Posterior cingulate gyrus (tissue), 11 donors: ENCODE results near the gene ADGB.
"Not testable (repeated sequence)": the region's sequence is repeated elsewhere in the genome, so short reads cannot be mapped to it uniquely, and the experiment has no call there.

Experiments used
- DNase-seq, 10 donors: peaks; one replicate each; pipeline versions ENCODE4 v3.0.0 to v3.0.0-alpha.2; 2020 to 2021; ENCODE audit warnings: mixed read lengths in 3 of 10
- intact Hi-C: fragments of 100-400 bp; cut with DNase I; formaldehyde crosslinking; loops from one replicate; pipeline ENCODE4 v1.15.1; 2023

Gene ADGB

DNA sequence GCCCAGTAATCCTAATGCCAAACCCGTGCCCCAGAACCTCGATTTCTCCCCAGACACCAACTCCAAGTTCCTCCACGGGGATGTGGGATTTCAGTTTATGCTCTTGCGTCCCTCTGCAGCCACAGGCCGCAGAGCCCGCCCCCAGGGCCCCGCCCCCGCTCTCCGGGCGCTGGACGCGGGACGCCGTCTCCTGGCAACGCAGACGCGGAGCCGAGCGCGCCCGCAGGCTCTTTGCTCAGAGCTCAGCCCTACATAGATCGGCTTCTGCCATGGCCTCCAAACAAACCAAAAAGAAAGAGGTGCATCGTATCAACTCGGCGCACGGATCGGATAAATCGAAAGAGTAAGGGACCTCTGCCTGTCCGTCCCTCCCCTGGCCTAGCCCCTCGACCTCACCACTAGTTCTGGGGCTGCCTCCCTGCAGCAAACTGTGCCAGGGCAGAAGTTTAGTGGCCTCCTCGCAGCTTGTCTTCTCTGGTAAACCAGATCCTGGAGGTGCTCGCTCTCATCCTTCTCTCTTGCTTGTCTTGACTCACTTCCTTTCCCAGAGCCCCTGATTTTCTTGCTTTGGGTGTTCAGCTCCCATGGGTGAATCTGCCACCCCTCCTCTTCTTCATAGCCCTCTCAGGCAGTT lies at the start of gene ADGB:
Gene ADGB (plus strand): TSS at position 201 of the 634 bp plus-strand sequence. CDS start 69 bp downstream, at position 270.
- intact Hi-C loops = no loop called here
- peak in 9 of 10 donors; percentile 23 to 93 (median 41) for DNase-seq

GRCh38 chr6:146550911-146551310 lies 47.9 kb upstream of the ADGB start:
- intact Hi-C loops = no loop called here
- DNase-seq = no peak

- no peak for DNase-seq
- intact Hi-C loops = no loop called here
Measured at GRCh38 chr6:146551545-146551944, 47.2 kb upstream of the ADGB start.

DNA sequence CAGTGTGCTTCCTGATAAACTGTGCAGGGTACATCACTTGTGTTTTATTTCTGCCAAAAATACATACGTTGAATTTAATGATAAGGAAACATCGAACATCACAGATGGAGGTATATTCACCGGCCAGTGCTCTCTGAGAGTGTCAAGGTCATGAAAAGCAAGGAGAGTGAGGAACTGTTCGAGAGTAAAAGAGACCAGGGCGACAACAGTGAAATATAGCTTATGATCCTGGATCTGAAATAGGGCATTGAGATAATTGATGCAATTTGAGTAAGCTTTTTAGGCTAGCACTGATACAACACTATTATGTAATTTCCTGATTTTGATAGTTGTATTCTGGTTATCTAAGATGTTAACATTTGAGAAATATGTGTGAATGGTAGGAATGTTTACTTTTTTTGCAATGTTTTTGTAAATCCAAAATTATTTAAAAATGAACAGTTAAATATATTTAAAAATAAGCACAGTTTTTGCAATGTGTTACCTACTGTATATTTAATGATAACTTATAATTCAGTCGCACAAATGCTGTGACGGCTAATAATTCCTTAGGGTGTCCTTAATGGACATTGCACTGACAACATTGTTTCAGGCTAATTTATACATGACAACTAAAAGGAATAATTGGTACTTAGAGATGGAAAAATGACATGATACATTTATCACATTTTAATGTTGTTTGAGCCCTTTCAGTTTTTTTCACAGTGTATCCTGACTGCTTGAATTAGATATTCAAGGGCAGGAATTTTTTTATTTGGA lies 45.2 kb upstream of the ADGB start:
- intact Hi-C loops = no loop called here

DNA sequence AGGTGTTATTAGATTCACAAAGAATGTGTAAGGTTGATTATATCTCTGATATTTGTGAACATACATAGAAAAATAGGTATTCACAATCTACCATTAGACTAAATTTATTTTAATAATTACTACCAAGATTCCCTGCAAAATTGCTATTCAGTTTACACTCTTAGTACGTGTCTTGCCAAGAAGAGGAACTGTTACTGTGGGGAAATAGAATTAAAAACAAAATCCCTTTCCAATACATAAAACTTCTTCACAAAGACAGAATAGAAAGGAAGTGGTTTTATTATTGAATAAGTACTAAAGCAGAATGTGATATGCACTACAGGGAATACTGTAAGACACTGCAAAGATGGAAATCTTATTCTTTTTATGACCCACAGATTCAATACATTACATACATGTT lies 38.2 kb upstream of the ADGB start:
- intact Hi-C loops = no loop called here
- no peak for DNase-seq

More for the DNA sequence above, 45.2 kb upstream of the ADGB start:
- DNase-seq = no peak

DNA sequence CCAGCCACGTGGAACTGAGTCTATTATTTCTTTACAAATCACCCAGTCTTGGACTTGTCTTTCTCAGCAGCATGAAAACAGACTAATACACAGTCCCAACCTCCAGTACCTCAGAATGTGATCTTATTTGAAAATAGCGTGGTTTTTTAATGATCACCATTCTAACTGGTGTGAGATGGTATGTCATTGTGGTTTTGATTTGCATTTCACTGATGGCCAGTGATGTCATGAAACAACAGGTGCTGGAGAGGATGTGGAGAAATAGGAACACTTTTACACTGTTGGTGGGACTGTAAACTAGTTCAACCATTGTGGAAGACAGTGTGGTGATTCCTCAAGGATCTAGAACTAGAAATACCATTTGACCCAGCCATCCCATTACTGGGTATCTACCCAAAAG lies 32.1 kb upstream of the ADGB start:
- intact Hi-C loops, DNase-seq: not testable (repeated sequence)

GRCh38 chr6:146568619-146569018 lies 30.2 kb upstream of the ADGB start:
- intact Hi-C loops, DNase-seq: not testable (repeated sequence)

DNA sequence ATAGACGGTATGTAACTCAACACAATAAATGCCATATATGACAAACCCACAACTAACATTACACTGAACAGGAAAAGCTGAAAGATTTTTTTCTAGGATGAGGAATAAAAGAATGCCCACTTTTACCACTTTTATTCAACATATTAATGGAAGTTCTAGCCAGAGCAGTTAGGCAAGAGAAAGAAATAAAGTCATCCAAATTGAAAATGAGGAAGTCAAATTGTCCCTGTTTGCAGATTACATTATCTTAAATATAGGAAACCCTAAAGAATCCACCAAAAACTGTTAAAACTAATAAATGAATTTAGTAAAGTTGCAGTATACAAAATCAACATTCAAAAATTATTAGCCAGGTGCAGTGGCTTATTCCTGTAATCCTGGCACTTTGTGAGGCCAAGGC lies 24.6 kb upstream of the ADGB start:
- DNase-seq = no peak
- intact Hi-C loops = no loop called here

GRCh38 chr6:146578054-146578453 lies 20.7 kb upstream of the ADGB start:
- intact Hi-C loops = no loop called here
- DNase-seq = no peak

GRCh38 chr6:146581968-146582367 lies 16.8 kb upstream of the ADGB start:
- intact Hi-C loops = no loop called here
- DNase-seq = no peak

DNA sequence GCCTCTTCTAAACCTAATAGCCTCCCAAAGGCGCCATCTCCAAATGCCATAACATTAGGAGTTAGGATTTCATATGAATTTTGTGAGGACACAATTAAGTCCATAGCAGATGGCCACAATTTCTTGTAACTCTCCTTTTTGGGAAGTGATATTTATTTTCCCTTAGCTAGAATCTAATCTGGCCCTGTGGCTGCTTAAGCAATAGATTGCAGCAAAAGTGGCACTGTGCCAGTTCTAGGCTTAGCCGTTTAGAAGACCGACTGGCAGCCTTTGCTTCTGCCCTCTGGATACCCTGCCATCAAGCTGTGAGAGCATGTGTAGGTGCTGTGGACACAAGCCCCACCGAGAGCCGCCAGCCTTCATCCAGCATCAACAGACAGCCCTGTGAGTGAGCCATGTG lies 15.9 kb upstream of the ADGB start:
- intact Hi-C loops = no loop called here
- peak in 2 of 10 donors; percentile 17 to 54 for DNase-seq

DNA sequence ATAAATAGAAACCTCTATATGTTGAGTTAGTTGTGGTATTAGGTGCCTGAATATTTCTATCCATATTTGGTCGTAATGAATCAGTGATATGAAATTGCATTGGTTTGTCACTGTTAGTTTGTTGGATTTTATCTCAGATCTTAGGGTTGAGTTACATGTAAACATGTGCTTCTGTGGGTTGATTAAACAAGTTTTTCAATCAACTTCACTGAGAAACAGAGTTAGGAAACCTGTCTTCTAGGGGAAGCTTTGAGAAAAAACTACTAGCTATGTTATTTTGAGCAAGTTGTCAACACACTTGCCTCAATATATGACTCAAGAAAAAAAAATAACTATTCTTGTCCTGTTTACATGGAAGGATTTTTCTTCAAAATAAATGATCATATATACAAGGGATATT lies 14.8 kb upstream of the ADGB start:
- intact Hi-C loops = no loop called here
- no peak for DNase-seq

DNA sequence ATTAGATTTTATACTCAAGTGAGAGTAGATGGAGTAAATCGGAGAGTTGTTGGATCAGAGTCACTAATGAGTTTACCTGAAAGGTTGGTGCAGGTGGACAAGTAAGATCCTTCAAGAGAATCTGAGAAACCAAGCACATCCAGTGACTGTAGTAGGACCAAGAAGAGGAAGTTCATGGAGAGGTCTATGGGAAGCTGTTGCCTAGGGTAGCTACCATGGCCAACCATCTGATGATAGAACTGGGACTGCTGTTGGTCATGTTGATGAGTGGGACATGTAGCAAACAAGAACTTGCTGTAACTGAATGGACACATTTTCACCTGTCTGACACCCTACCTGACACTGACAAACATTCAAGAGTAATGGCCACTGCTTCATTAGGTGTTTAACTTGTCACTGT lies 11.3 kb upstream of the ADGB start:
- DNase-seq = no peak
- intact Hi-C loops = no loop called here

GRCh38 chr6:146590492-146590891 lies 8.3 kb upstream of the ADGB start:
- intact Hi-C loops = no loop called here
- no peak for DNase-seq

DNA sequence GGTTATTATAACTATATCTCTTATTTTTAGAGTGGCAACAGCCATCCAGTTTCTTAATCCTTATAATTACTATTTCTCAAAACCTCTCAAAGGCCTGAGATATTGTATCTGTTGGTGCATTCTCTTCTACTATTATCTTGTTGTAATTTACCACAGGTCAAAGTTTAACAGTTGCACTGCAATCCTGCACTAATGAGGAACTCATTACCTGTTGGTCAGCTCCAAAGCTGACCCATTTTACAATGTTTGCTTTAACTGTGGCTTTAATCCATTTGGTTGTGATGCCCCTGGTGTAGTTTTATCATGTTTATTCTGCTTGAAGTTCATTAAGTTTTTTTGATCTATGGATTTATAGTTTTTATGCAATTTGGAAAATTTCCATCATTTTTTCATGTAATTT lies 6.3 kb upstream of the ADGB start:
- DNase-seq = no peak
- intact Hi-C loops = no loop called here

DNA sequence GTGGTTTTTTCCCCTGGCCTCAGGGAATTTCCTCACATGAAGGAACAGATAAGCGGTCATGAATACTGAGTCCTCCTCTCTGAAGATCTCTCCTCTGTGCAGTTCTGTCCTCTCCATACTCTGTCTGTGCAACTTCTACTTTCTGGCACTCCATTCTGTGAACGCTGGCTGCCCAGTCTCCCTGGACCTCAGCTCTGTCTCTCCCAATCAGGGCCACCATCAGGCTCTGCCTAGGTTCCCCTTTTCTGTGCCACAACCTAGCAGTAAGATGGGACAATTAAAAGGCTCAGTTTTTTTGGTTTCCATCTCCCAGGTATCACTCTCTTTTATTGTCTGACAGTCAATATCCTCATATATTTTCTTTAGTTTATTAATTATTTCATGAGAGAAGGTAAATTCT lies 4.8 kb upstream of the ADGB start:
- peak in 1 of 10 donors; percentile 62 for DNase-seq
- intact Hi-C loops = no loop called here

GRCh38 chr6:146594495-146594894 lies 4.3 kb upstream of the ADGB start:
- intact Hi-C loops = no loop called here
- no peak for DNase-seq

- intact Hi-C loops = no loop called here
- no peak for DNase-seq
Measured at GRCh38 chr6:146595972-146596731, 2.6 kb upstream of the ADGB start.

GRCh38 chr6:146601352-146601751 lies 2.6 kb downstream of the ADGB start:
- DNase-seq = no peak

DNA sequence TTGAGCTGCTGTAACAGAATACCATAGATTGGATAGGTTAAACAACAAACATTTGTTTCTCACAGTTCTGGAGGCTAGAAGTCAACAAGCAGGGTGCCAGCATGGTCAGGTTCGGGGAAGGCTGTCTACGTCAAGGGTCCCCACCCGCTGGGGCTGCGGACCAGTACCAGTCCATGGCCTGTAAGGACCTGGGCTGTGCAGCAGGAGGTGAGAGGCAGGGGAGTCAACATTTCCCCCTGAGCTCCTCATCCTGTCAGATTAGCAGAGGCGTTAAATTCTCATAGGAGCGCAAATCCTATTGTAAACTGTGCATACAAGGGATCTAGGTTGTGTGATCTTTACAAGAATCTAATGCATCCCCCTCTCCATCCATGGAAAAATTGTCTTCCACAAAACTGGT lies 3.8 kb downstream of the ADGB start:
- DNase-seq = peak in 1 of 10 donors; percentile 46
- intact Hi-C loops = no loop called here

More at GRCh38 chr6:146601352-146601751, 2.6 kb downstream of the ADGB start:
- intact Hi-C loops = no loop called here

- no peak for DNase-seq
- intact Hi-C loops = no loop called here
Measured at GRCh38 chr6:146613947-146614346, 15.2 kb downstream of the ADGB start.
